Superior temporal gyrus (tissue), 1 donor: ENCODE results near the gene NAT16.

Experiments
- DNase-seq: peaks from one replicate; pipeline ENCODE4 v3.0.0-alpha.2; 2016; ENCODE audit errors: extremely low spot score

NAT16 gene

GRCh38 chr7:101170617-101171441 is 9.3 kb downstream of the NAT16 start:
- no peak for DNase-seq

- DNase-seq: peak; percentile 57
Measured at GRCh38 chr7:101169838-101170551, 10.1 kb downstream of the NAT16 start.

- DNase-seq: no peak
Measured at GRCh38 chr7:101169110-101169837, 10.8 kb downstream of the NAT16 start.

GRCh38 chr7:101168412-101169049 is 11.6 kb downstream of the NAT16 start:
- no peak for DNase-seq

DNA sequence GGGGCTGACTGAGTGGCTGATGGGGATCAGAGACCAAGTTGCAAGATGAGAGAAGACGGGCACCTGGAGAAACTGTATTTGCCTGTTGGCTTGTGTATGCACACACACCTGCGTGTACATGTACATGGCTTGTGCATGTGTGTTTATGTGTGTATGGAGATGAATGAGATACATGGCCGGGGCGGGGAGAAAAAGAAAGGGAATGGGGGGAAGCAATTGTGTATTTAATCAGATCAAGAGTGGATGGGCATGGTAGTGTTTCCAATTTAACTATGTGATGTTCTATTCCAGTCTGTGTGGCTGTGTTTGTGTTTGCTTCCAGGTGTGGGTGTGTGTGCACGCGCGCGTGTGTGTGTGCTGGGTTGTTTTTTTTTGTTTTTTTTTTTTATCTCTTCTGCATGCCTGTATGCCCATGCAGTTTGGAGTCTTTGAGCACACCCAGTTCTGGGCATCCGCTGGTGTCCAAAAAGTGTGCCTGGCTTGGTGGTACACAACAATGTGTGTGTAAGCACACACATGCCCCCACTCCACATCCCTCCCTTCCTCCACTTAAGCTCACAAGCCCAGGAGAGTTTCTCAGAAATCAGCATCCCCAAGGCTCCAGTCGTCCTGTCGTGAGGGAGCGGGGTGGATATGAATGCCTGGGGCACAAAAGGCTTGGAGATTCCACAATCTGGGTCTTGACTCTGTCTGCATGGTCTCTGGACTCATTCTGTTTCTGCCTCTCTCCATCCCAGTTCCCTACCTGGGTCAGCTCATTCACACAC is 12.3 kb downstream of the NAT16 start:
- no peak for DNase-seq

DNA sequence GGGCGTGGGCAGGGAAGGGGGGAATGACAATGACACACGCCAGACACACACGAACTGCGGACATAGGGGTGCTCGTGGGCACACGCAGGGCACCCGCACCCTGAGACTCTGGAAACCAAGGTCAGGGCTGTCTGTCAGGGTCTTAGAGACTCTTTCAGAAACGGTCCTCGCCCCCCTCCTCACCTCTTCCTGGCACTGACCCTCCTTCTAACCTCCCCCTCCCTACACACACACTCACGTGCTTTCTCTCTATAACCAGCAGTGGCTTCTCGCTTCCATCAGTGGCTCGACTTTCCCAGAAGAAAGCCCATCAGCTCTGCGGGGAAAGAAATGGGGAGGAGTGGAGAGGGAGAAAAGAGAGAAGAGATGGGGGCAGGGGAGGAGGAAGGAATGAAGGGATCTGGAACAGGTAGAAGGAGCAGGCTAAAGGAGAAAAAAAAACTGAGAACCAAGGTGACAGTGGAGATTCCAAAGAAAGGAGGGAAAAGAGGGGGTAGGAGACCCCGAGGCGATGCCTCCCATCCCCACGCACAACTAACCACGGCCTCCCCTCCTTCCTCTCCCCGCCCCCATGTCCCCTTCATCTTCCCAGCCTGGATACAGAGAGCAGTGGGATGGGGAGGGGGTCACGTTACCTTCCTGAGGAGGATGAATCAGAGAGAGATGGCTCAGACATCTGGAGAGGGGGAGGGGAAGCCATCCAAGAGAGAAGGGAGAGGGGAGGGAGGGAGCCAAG is 13.0 kb downstream of the NAT16 start:
- DNase-seq: no peak

- DNase-seq: no peak
Measured at GRCh38 chr7:101166648-101166908, 13.5 kb downstream of the NAT16 start.

- no peak for DNase-seq
Measured at GRCh38 chr7:101165958-101166647, 14.0 kb downstream of the NAT16 start.

DNA sequence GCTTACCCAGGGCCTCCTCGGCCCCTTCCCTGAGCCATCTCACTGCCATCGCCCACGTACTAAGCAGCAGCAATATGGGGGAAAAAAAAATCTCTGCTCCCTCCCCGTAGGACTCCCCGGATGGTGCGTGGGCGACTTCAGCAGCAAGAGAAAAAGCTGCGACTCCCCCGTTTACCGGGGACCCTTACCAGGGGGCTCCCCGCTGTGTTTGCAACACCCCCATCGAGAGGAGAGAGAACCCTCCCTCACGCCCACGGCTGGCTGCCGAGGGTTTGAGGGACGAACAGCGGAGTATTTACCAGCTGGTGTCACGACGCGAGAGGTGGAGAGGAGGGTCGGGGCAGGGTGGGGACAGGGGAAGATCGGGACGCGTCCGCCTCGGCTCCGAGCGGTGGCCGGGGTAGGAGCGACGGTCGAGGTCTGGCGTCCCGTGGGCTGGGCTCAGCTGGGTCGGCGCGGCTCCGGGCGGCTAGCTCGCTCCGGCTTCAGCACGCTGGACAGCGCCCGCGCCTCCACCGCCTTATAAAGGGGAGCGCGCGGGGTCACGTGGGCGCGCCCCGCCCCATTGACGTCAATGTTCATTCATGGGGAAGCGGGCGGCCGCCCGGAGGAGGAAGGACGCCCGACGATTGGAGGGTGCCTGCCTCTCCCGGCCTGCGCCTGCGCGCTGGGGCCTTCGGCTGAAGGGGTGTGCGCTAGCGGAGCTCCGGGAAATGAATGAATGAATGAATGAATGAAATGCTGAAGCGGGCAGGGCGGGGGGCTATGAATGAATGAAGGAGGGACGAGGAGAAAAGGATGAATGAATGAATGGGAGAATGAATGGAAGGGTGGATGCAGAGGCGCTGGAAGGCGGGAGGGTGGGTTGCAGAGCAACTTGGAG is 14.8 kb downstream of the NAT16 start, which contains the start of gene VGF:
VGF (minus strand) TSS at position 495 of the 883 bp plus-strand sequence. CDS start 726 bp downstream, outside the sequence.
- peak; percentile 92 for DNase-seq

- DNase-seq: no peak
Measured at GRCh38 chr7:101164071-101164840, 15.8 kb downstream of the NAT16 start.

GRCh38 chr7:101163279-101164070 is 16.6 kb downstream of the NAT16 start:
- DNase-seq: no peak

DNA sequence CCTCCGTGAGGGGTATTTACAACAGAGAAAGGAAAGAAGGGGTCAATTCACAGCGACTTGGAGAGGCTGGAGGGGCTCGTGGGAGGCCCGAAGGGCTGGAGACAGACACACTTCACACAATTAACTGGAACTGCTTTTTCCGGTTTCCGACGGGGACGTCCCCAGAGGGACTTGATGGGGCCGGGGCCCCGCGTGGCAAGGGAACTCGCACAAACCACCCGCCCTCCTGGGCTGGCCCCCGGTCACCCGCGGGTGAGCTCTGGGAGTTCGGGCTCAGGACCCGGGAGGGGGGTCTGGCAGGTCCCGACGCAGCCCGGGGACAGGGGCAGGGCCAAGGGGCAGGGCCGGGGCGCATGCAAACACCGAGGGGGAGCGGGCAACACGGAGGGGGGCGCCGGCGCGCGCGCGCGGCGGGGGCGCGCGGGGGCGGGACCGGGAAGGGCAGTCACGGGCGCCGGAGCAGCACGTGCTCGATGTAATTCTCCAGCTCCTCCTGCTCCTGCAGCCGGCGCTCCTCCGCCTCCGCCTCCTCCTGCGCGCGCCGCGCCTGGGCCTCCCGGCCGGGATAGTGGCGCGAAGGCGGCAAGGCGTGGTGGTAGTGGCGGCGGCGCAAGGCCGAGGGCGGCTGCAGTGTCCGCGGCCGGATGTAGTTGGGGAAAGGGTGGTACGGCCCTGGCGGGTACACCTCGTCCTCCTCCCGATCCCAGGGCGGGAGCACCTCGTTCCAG is 17.4 kb downstream of the NAT16 start:
- no peak for DNase-seq

DNA sequence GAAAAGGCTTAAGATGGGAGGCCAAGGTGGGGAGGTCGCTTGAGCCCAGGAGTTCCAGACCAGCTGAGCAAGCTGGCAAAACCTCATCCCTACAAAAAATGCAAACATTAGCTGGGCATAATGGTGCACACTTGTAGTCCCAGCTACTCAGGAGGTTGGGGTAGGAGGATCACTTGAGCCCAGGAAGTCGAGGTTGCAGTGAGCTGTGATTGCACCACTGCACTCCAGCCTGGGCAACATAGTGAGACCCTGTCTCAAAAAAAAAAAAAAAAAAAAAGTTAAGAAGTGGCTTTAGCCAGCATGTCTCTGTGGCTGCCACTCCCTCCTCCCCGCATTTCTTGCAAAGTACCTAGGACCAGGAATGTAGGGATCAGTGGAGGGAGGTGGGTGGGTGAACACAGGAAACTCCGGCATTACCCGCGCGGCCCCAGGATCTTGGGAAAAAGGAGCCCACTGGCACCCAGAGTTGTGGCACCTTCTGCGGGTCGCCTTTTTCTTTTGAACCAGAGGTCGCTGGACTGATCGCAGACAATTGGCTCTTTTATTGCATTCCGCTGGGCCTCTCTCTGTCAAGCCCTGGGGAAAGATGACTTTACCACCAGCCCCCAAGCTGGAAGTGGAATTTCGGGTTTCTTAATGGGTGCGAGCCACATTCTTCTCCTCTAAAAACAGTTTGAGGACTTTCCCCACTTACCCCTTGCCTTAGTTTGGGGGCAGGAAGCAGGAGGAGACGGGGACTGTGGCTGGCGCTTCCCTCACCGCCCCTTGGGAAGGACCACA is 18.2 kb downstream of the NAT16 start:
- DNase-seq: no peak

GRCh38 chr7:101160910-101161309 is 19.2 kb downstream of the NAT16 start:
- no peak for DNase-seq

DNA sequence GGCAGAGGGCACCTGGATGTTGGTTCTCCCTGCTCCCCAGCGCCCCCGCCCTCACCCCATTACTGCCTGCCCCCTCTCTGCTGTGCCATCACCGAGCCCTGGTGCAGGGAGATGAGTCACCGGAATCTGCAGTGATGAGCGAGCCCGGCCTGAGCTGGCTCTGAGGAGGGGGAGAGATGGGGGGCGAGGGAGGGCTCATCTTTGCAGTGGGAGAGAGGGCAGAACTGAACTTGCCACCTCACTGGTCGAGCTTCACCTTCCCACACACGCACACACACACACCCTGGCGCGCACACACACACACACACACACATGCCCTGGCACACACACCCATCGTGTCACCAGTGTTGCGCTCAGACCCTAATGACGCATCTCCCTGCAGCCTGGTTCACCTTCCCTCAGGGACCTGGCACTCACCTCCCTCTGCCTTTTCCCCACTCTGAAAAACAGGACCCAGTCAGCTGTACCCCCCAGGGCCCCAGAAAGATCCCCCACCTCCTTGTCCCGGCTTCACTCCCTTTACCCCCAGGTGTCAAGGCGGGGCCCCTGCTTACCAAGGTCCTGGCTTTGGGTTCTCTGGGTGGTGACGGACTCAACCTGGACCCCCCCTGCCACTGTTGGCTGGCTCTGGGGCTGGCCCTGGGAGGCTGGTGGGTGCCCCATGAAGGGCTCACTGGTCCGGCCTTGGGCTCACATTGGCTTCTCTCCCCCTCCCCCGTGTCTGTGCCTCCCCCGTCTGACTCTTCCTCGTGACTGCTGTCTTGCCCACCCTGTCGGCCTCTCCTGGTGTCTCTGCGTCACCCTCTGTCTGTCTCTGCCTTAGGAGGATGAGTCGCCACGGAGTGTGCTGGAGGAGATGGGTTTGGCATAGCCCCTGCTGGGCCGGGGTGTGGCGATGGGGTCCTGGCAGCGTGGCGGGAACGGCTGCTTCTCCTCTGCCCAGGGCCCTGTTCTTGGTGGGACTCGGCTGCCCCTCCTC is 20.1 kb downstream of the NAT16 start:
- no peak for DNase-seq
